Panc1 (cell line): Measurements from ENCODE around the gene CYS1. TPM values are rescaled to one million over a fixed set of nuclear protein-coding genes. Genes with fewer than 3 reads are reported as not detected.
"Not testable (repeated sequence)": the region's sequence is repeated elsewhere in the genome, so short reads cannot be mapped to it uniquely, and the experiment has no call there.

Experiments used
- ATAC-seq: fragments of 200-7000 bp; cut with Tn5 transposase; 2 replicates; pipeline ENCODE4 v1.9.1; 2020; ENCODE audit warnings: mild to moderate bottlenecking, moderate library complexity
- BruUV-seq: library from RNA; stranded (reverse); fragments of 400-500 nt; replicated peaks from 2 replicates; lab custom pipeline; 2021; lab: Mats Ljungman, UMichigan
- CTCF ChIA-PET: fragments of 300-600 bp; sonication (Branson Sonifier 250); formaldehyde crosslinking; loops from one replicate; lab custom pipeline; 2022; ENCODE audit warnings: antibody characterized with exemption; lab: Charles Lee
- POLR2A ChIA-PET: fragments of 300-600 bp; sonication (Branson Sonifier 250); formaldehyde crosslinking; loops from one replicate; lab custom pipeline; 2022; ENCODE audit warnings: antibody characterized with exemption; lab: Charles Lee
- DNase-seq: peaks from one replicate; pipeline ENCODE4 v3.0.0-alpha.2; 2010; ENCODE audit warnings: low read depth, low spot score
- H3K27ac ChIP-seq: 2 replicates; pipeline ENCODE4 v1.5.1; 2011; ENCODE audit warnings: mild to moderate bottlenecking, low read length, inconsistent platforms
- H3K27me3 ChIP-seq: fragments of 200-500 bp; sonication (Bioruptor generic); 2 replicates; pipeline ENCODE4 v1.6.0; 2014; ENCODE audit warnings: low read length, inconsistent platforms; ENCODE audit not compliant: control insufficient read depth, insufficient read depth
- H3K36me3 ChIP-seq: fragments of 200-500 bp; sonication (Bioruptor generic); 2 replicates; pipeline ENCODE4 v1.5.1; 2014; ENCODE audit warnings: inconsistent platforms, mild to moderate bottlenecking, low read length, moderate library complexity; ENCODE audit not compliant: control insufficient read depth, insufficient read depth
- H3K4me1 ChIP-seq: 2 replicates; pipeline ENCODE4 v1.5.1; 2011; ENCODE audit warnings: inconsistent platforms, mild to moderate bottlenecking, low read length, moderate library complexity; ENCODE audit not compliant: control insufficient read depth, insufficient read depth
- H3K4me3 ChIP-seq, 2 experiments: 2 replicates each; pipeline ENCODE4 v1.5.1; 2011 to 2012; ENCODE audit warnings: low read depth in 2 of 2, low read length in 2 of 2, mild to moderate bottlenecking in 2 of 2, inconsistent platforms in 1 of 2, moderate library complexity in 1 of 2
- H3K9me3 ChIP-seq: fragments of 200-500 bp; sonication (Bioruptor generic); 2 replicates; pipeline ENCODE4 v1.5.1; 2014; ENCODE audit warnings: low read depth, mild to moderate bottlenecking, inconsistent platforms, low read length, moderate library complexity; ENCODE audit not compliant: control insufficient read depth, insufficient read depth
- CTCF ChIP-seq: fragments of 450-650 bp; IDR thresholded peaks from 2 replicates; pipeline ENCODE4 v1.5.1; 2017; ENCODE audit warnings: mild to moderate bottlenecking
- POLR2AphosphoS5 ChIP-seq: IDR thresholded peaks from 2 replicates; pipeline ENCODE4 v1.6.1; 2012; ENCODE audit warnings: mild to moderate bottlenecking, low read depth, low read length, moderate library complexity
- REST ChIP-seq, 2 experiments: IDR thresholded peaks; 2 replicates each; pipeline ENCODE4 v1.6.1; 2011 to 2012; ENCODE audit warnings: low read depth in 2 of 2, control low read depth in 1 of 2, low read length in 1 of 2, mild to moderate bottlenecking in 1 of 2, moderate library complexity in 1 of 2; ENCODE audit not compliant: insufficient read depth in 1 of 2
- SIN3A ChIP-seq: IDR thresholded peaks from 2 replicates; pipeline ENCODE4 v1.6.1; 2012; ENCODE audit warnings: low read depth, mild to moderate bottlenecking, low read length, moderate library complexity, borderline replicate concordance; ENCODE audit not compliant: insufficient read depth
- TCF7L2 ChIP-seq: IDR thresholded peaks from 2 replicates; pipeline ENCODE4 v1.6.1; 2011; ENCODE audit warnings: mild to moderate bottlenecking, low read depth, low read length, inconsistent platforms
- in situ Hi-C: cut with HindIII; loops from 2 replicates; pipeline ENCODE4 v1.10.0; 2016; ENCODE audit warnings: low sequenced_read_pairs, low pct_unique_long_range_greater_than_20kb
- intact Hi-C: fragments of 100-400 bp; cut with micrococcal nuclease; formaldehyde crosslinking; loops from one replicate; pipeline ENCODE4 v1.10.0; 2022; ENCODE audit not compliant: unreplicated experiment
- total RNA-seq: library from RNA; stranded (reverse); gene quantifications from one replicate; pipeline ENCODE4 v1.2.1, GENCODE V29; 2021; ENCODE audit not compliant: unreplicated experiment

CYS1 gene
- total RNA-seq, 1 experiment from 2014 or later: 20.4 TPM

GRCh38 chr2:10016001-10016801, 64.0 kb downstream of the CYS1 start:
- H3K27ac ChIP-seq: no peak overlapping the region
- no peak for TF ChIP-seq REST (IDR thresholded peaks at IDR 0.05; ENCODE audit: insufficient read depth in 1 of 2, low read depth in 2 of 2, low read length in 1 of 2)
- TF ChIP-seq CTCF: no peak
- no peak for TF ChIP-seq TCF7L2
- no peak for TF ChIP-seq POLR2AphosphoS5
- no peak for TF ChIP-seq SIN3A
- in situ Hi-C loops: no loop called here
- H3K4me3 ChIP-seq: no peak overlapping the region
- DNase-seq (no peak), ATAC-seq (peak; percentile 57; the same call in 1 of the 2 replicates)
- H3K27me3 ChIP-seq: no peaks in the 10 kb centered on the region
- no peaks in the 10 kb centered on the region for H3K4me1 ChIP-seq
- no TSS peak for BruUV-seq
- H3K36me3 ChIP-seq: no peaks in the 10 kb centered on the region
- intact Hi-C loops: no loop called here
- CTCF ChIA-PET: no interaction called here
- no peaks in the 10 kb centered on the region for H3K9me3 ChIP-seq
- POLR2A ChIA-PET: no interaction called here

GRCh38 chr2:10015376-10015989, 64.7 kb downstream of the CYS1 start:
- POLR2A ChIA-PET, H3K9me3 ChIP-seq, H3K4me1 ChIP-seq, H3K27ac ChIP-seq, H3K36me3 ChIP-seq, intact Hi-C loops, ATAC-seq, H3K4me3 ChIP-seq, in situ Hi-C loops, BruUV-seq, H3K27me3 ChIP-seq, DNase-seq, CTCF ChIA-PET: not testable (repeated sequence)
